ENCODE data around the gene IL36A.

Gene IL36A

DNA sequence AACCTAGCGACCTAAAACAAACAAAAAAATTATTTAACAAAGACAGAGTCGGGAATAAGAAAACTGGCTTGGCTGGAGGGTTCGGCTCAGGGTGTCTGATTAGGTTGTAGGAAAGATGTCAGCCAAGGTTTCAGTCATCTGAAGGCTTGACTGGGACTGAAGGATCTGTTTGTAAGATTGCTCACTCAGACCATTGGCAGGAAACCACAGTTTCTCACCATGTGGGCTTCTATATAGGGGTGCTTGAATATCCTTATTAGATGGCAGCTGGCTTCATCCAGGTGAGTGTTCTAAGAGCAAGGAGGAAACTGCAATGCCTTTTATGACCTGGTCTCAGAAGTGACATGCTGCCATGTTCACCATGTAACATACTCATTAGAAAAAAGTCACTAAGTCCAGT, 48.4 kb downstream of the IL36A start:
- no peak for TF ChIP-seq CTCF (IDR thresholded peaks at IDR 0.05)

GRCh38 chr2:113054066-113054465, 48.8 kb downstream of the IL36A start:
- TF ChIP-seq CTCF (IDR thresholded peaks at IDR 0.05), result no peak

DNA sequence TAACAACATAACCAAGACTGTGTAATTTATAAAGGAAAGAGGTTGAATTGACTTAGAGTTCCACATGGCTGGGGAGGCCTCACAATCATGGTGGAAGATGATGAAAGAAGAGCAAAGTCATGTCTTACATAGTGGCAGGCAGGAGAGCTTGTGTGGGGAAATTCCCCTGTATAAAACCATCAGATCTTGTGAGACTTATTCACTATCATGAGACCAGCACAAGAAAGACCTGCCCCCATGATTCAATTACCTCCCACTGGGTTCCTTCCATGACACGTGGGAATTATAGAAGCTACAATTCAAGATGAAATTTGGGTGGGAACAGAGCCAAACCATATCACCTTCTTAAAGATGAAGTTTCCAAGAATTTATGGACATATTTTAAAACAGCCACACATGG, 51.3 kb downstream of the IL36A start:
- no peak for TF ChIP-seq CTCF (IDR thresholded peaks at IDR 0.05)

GRCh38 chr2:113057117-113057516, 51.9 kb downstream of the IL36A start:
- TF ChIP-seq CTCF (IDR thresholded peaks at IDR 0.05), result no peak
